HCT116 (cell line): Measurements from ENCODE around the gene ANKRD37.

Experiments used
- ATF3 ChIP-seq: IDR thresholded peaks from 2 replicates; pipeline ENCODE4 v1.6.1; 2012
- CEBPB ChIP-seq: IDR thresholded peaks from 2 replicates; pipeline ENCODE4 v1.6.1; 2012; ENCODE audit warnings: low read depth
- CTCF ChIP-seq, 3 experiments: fragments of 200-600 bp in 1 of 3; sonication (generic) in 1 of 3; IDR thresholded peaks in 2 of 3; conservative IDR thresholded peaks in 1 of 3; 2 replicates each; pipeline ENCODE4 v1.5.1; 2012 to 2017; ENCODE audit warnings: low read depth in 2 of 3, low read length in 2 of 3, antibody characterized with exemption in 1 of 3, borderline replicate concordance in 1 of 3, control low read depth in 1 of 3, mild to moderate bottlenecking in 1 of 3, mixed read lengths in 1 of 3, mixed run types in 1 of 3, moderate library complexity in 1 of 3; ENCODE audit not compliant: insufficient read depth in 1 of 3
- ELF1 ChIP-seq: IDR thresholded peaks from 2 replicates; pipeline ENCODE4 v1.6.1; 2012; ENCODE audit warnings: low read depth, borderline replicate concordance
- EZH2 ChIP-seq: fragments of 200-600 bp; sonication (generic); IDR thresholded peaks from 2 replicates; pipeline ENCODE4 v1.6.1; 2017; ENCODE audit warnings: antibody characterized with exemption, mixed run types
- EZH2phosphoT487 ChIP-seq: fragments of 200-600 bp; IDR thresholded peaks from 2 replicates; pipeline ENCODE4 v1.6.1; 2018; ENCODE audit warnings: antibody characterized with exemption, borderline replicate concordance
- JUND ChIP-seq: IDR thresholded peaks from 2 replicates; pipeline ENCODE4 v1.6.1; 2012
- POLR2A ChIP-seq: IDR thresholded peaks from 2 replicates; pipeline ENCODE4 v1.7.0; 2011; ENCODE audit warnings: borderline replicate concordance; ENCODE audit not compliant: insufficient read depth, insufficient read length; ENCODE audit errors: extremely low read depth
- RAD21 ChIP-seq: IDR thresholded peaks from 2 replicates; pipeline ENCODE4 v1.6.1; 2012; ENCODE audit warnings: low read depth, mild to moderate bottlenecking
- REST ChIP-seq: IDR thresholded peaks from 2 replicates; pipeline ENCODE4 v1.6.1; 2012; ENCODE audit warnings: low read depth
- SRF ChIP-seq: IDR thresholded peaks from 2 replicates; pipeline ENCODE4 v1.6.1; 2012; ENCODE audit warnings: low read depth
- YY1 ChIP-seq: IDR thresholded peaks from 2 replicates; pipeline ENCODE4 v1.6.1; 2011; ENCODE audit warnings: low read length, low read depth, moderate library complexity, mild to moderate bottlenecking; ENCODE audit not compliant: insufficient replicate concordance; ENCODE audit errors: extremely low read depth
- ZNF274 ChIP-seq: fragments of 200-500 bp; sonication (Bioruptor generic); IDR thresholded peaks from 2 replicates; pipeline ENCODE4 v1.6.1; 2014; ENCODE audit warnings: mild to moderate bottlenecking, low read depth, low read length, inconsistent platforms

- TF ChIP-seq CTCF (IDR thresholded peaks at IDR 0.05 in 2 of 3, conservative IDR thresholded peaks at IDR 0.05 in 1 of 3; ENCODE audit: borderline replicate concordance in 1 of 3, insufficient read depth in 1 of 3, low read depth in 2 of 3, low read length in 2 of 3), result no peak
- no peak for TF ChIP-seq POLR2A
- TF ChIP-seq YY1, result no peak
- no peak for TF ChIP-seq EZH2phosphoT487
- no peak for TF ChIP-seq RAD21
- no peak for TF ChIP-seq REST
- TF ChIP-seq CEBPB, result no peak
- no peak for TF ChIP-seq EZH2
- TF ChIP-seq ATF3, result no peak
- no peak for TF ChIP-seq ELF1
- no peak for TF ChIP-seq SRF
- no peak for TF ChIP-seq JUND
- TF ChIP-seq ZNF274, result no peak
Observed at GRCh38 chr4:185364886-185365285, 31.8 kb upstream of the ANKRD37 start.
